ENCODE results near the gene EYS.
"Not testable (repeated sequence)": the region's sequence is repeated elsewhere in the genome, so short reads cannot be mapped to it uniquely, and the experiment has no call there.

EYS gene

GRCh38 chr6:63964366-63964765, 1742.7 kb downstream of the EYS start:
- no peak for DNase-seq (ENCODE audit: low read depth in 2 of 2)

DNA sequence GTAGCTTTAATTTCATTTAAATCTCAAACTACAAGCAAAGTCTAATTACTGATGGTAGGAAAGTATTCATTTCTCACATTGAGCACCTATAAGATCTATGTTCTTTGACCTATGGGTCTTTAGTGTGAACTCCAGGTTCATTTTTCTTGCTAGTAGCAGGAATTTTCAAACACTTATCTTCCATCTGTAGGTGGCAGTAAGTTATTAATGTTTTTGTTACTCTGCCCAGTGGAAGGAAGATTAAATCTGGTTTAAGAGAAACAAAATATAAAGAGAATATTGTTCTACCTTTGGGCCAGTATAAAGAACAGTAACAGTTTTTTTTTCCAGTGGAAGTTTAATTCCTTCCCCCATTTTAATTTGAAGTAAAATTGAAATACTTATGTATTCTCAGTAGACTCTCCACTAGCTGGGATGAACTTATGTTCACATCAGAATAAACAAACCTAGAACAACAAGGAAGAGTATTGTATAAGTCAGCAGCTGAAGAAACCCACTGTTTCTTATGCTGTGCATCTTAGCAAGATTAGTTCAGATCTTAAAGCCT, 1743.2 kb downstream of the EYS start:
- no peak for DNase-seq (ENCODE audit: low read depth in 2 of 2)

DNA sequence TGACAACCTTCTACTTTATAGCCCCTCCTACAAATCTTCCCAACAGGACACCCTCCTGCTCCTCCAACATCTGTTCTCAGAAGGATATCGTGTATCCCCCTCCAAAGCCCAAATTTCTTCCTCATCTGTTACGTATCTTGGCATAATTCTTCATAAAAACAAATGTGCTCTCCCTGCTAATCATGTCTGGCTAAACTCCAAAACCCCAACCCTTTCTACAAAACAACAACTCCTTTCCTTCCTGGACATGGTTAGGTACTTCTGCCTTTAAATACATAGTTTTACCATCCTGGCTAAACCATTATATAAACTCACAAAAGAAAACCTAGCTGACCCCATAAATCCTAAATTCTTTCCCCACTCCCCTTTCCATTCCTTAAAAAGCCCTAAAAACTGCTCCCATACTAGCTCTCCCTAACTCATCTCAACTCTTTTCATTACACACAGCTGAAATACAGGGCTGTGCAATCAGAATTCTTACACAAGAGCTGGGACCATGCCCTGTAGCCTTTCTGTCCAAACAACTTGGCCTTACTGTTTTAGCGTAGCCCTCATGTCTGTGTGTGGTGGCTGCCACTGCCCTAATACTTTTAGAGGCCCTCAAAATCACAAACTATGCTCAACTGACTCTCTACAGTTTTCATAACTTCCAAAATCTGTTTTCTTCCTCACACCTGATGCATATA, 1753.5 kb downstream of the EYS start:
- not testable (repeated sequence) for DNase-seq (ENCODE audit: low read depth in 2 of 2)

GRCh38 chr6:63947792-63948529, 1759.1 kb downstream of the EYS start:
- no peak for DNase-seq (ENCODE audit: low read depth in 2 of 2)

DNA sequence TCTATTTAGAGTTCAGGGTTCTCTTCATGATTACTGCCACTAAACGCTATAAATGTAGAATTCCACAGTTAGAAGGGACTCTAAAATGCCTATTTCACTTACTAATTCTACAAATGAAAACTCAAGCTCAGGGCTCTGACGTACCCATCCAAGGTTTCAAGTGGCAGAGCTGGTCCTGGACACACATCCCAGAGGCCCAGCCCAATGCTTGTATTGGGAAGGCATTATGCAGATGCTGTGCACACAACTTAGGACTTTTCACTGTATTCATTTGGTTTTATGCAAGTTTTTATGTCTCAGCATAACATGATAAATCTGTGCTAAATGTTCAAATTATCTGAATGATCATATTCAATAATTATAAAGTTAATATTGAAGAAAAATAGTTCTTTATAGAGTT, 1761.0 kb downstream of the EYS start:
- no peak for DNase-seq (ENCODE audit: low read depth in 2 of 2)

- DNase-seq (ENCODE audit: low read depth in 2 of 2): no peak
These were observed 1763.2 kb downstream of the EYS start for GRCh38 chr6:63943826-63944225.

DNA sequence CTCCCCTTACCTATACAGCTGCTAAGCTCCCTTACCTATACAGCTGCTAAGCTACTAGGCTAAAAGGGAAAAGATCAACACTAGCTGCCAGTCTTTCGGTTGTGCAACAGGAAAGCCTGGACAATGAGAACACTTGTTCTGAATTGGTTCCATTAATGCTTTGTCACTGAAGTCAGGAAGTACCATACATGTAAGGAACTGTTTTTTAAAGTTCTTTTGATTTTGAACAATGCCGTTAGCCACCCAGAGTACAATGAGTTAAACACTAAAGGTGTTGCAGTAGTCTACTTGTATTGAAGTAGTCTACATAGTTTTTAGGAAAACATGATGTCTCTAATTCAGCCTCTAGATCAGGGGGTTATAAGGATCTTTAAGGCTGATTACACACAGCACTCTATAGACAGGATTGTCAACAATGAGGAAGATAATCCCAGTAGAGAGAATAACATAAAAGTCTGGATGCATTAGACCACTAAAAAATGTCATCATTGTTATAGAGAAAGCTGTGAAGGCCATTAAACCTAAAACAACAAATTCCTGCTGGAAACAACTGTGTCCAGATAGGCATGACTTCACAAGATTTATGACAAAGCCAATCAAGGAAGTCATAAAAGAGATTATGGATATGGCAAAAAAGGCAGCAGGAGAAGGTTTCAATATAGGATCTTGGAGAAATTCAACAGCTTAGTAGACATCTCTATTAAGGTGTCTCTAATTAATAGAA, 1765.1 kb downstream of the EYS start:
- DNase-seq (ENCODE audit: low read depth in 2 of 2): no peak

- DNase-seq (ENCODE audit: low read depth in 2 of 2): no peak
These were observed 1767.0 kb downstream of the EYS start for GRCh38 chr6:63940056-63940455.

GRCh38 chr6:63936399-63936798, 1770.6 kb downstream of the EYS start:
- DNase-seq (ENCODE audit: low read depth in 2 of 2): no peak

DNA sequence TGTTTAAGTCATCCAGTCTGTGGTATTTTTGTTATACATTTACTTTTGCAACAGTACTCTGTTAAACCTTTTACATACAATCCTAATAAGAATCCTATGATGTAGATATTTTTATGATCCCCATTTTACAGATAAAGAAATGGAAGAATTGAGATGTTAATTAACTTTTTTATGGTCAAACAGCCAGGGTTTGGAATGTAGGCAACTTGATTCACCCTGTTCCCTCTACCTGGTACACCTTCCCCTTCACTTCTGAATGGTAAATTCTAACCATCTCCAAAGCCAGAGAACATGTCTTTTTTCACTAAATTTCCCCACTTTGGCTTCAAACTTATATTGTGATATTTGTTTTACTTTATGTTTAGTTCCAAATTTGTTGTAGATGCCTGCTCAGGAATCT, 1771.3 kb downstream of the EYS start:
- DNase-seq (ENCODE audit: low read depth in 2 of 2): no peak

- DNase-seq (ENCODE audit: low read depth in 2 of 2): not testable (repeated sequence)
These were observed 1773.1 kb downstream of the EYS start for GRCh38 chr6:63933948-63934347.

- no peak for DNase-seq (ENCODE audit: low read depth in 2 of 2)
These were observed 1776.2 kb downstream of the EYS start for GRCh38 chr6:63930848-63931247.

DNA sequence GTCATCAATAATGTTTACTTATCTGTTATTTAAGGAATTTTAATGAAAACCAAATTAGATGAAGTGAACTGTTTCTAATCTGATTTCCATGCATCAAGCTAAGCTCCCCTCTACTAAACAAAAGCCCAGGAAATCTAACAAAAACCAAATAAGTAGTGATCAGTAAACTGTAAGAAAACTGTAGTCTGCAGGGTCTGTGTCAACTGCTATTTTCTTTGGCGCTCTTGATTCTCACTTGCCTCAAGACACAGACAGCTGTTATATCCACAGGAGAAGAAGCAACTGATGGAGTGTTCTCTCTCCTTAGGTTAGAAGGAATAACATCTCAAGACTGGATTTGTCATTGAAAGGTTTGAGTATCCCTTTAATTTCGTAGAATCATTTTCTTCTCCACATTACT, 1777.9 kb downstream of the EYS start:
- no peak for DNase-seq (ENCODE audit: low read depth in 2 of 2)

GRCh38 chr6:63928613-63929012, 1778.4 kb downstream of the EYS start:
- DNase-seq (ENCODE audit: low read depth in 2 of 2): no peak

- DNase-seq (ENCODE audit: low read depth in 2 of 2): no peak
These were observed 1779.8 kb downstream of the EYS start for GRCh38 chr6:63926950-63927927.

GRCh38 chr6:63926258-63926780, 1780.7 kb downstream of the EYS start:
- DNase-seq (ENCODE audit: low read depth in 2 of 2): no peak

GRCh38 chr6:63923139-63923739, 1783.8 kb downstream of the EYS start:
- no peak for DNase-seq (ENCODE audit: low read depth in 2 of 2)

DNA sequence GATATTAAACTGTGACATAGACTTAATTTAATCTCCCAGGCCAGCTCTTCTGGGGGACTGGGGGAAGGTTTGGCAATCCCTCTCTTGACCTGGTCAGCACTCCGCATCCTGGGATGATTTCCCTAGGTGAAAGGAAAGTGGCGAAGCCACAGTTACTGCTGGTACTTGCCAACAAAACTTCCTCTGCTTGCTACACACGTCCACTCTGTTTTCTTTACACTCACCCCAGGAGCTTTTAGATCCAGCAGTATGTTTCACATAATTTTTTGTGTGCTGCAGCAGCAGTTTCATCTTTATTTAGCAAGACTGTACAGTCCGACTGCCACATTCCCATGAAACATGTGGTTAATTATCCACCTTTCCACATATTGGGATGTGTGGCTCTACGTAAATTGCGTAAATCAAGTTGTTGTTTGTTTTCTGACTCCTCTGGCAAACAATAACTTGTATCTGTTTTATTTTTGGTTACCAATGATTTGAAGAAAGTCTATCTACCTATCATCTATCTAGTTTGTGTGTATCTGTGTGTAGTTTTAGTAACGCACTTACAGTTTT, 1787.4 kb downstream of the EYS start:
- no peak for DNase-seq (ENCODE audit: low read depth in 2 of 2)

GRCh38 chr6:63912887-63913286, 1794.1 kb downstream of the EYS start:
- no peak for DNase-seq (ENCODE audit: low read depth in 2 of 2)

DNA sequence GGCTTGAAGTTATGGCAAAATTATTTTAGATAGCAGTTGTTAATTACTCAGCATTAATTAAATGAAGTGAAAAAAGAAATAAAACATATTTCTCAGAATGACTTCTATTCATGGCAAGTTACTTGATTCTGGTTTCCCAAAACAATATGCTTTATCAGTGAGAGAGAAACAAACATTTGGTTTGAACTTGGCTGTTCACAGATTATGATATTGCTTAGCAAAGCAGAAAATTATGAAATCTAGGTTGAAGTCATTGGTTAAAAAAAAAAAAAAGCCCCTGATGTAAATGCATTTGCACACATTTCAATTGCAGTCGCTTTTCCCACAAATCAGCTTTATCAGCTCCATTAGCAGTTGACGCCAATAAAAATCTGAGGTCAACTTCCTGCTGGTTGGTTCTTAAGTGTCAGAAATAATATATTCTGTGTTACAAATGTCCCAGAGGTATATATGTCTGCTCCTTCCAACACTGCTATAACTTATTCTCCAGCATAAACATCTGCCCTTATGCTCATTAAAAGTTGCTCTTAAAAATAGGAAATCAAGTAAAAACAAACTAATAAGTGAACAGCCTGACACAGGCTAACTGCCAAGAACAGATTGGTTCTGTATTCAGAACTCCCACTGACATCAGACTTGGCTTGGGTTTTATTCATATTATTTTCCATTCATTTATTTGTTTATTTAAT, 1796.0 kb downstream of the EYS start:
- no peak for DNase-seq (ENCODE audit: low read depth in 2 of 2)

Data from stimulated activated CD8-positive, alpha-beta memory T cell treated with anti-CD3 and anti-CD28 coated beads, Interleukin-2, amount 100 ng/mL, for 48 hours (primary cell).